Fibroblast of lung (primary cell): ENCODE data around the gene SYT9.

ENCODE experiments used
- CTCF ChIP-seq, 2 donors: IDR thresholded peaks in 1 of 2; conservative IDR thresholded peaks in 1 of 2; 1 replicate in 1 of 2; 2 replicates in 1 of 2; pipeline ENCODE4 v1.5.1; 2011 to 2012; ENCODE audit warnings: low read length in 2 of 2, control low read depth in 1 of 2, inconsistent platforms in 1 of 2, low read depth in 1 of 2, mild to moderate bottlenecking in 1 of 2
- EZH2 ChIP-seq: IDR thresholded peaks from 2 replicates; pipeline ENCODE4 v1.5.1; 2012; ENCODE audit warnings: low read length, control low read depth, mild to moderate bottlenecking; ENCODE audit errors: missing control alignments

GRCh38 chr11:7449211-7449840 lies 197.6 kb downstream of the SYT9 start:
- no peak for TF ChIP-seq EZH2
- TF ChIP-seq CTCF (conservative IDR thresholded peaks at IDR 0.05 in 1 of 2, IDR thresholded peaks at IDR 0.05 in 1 of 2; ENCODE audit: low read depth in 1 of 2, low read length in 2 of 2), result no peak
